GM21619 (cell line): ENCODE results near the gene GNAI1.

ENCODE experiments used
- ATAC-seq: cut with Tn5 transposase; IDR thresholded peaks from one replicate; pipeline ENCODE4 v1.9.1; 2021; ENCODE audit not compliant: unreplicated experiment

The GNAI1 gene

DNA sequence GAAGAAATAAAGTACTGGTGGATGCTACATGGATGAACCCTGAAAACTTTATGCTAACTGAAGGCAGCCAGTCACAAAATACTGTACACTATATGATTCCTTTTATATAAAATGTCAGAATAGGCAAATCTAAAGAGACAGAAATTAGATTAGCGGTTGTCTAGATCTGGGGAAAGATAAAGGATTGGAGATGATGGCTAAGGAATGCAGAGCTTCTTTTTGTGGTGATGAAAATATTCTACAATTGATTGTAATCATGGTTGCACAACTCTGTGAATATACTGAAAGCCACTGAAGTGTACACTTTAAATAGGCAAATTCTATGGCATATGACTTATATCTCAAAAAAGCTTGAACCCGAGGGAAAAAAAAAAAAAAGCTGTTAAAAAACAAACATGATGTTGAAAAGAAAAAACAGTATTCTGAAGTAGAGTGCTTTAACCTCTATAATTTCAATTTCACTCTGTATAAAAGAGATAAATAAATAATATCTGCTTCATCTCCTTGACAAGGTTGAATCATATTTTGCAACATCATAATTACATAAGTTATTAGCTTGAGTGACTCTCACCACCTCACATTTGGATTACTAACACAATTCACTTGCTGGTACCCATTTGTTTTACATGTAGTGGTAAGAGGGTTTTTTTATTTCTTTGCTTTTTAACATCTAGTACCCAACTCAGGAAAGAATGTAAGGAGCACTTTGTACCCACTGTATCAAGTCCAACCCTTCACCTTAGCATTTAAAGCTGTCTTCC, 2.8 kb upstream of the GNAI1 start:
- ATAC-seq: no peak

DNA sequence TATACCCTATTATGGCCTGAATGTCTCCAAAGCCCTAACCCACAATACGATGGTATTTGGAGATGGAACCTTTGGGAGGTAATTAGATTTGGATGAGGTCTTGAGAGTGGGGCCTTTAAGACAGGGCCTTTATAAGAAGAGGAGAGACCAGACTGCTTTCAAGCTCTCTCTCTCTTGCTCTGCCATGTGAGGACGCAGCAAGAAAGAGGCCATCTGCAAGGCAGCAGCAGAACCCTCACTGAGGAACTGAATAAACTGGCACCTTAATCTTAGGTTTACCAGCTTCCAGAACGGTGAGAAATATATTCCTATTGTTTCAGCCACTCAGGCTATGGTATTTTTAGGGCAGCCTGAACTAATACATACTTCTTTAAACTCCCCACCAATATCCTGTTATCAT, 2.0 kb upstream of the GNAI1 start:
- no peak for ATAC-seq

DNA sequence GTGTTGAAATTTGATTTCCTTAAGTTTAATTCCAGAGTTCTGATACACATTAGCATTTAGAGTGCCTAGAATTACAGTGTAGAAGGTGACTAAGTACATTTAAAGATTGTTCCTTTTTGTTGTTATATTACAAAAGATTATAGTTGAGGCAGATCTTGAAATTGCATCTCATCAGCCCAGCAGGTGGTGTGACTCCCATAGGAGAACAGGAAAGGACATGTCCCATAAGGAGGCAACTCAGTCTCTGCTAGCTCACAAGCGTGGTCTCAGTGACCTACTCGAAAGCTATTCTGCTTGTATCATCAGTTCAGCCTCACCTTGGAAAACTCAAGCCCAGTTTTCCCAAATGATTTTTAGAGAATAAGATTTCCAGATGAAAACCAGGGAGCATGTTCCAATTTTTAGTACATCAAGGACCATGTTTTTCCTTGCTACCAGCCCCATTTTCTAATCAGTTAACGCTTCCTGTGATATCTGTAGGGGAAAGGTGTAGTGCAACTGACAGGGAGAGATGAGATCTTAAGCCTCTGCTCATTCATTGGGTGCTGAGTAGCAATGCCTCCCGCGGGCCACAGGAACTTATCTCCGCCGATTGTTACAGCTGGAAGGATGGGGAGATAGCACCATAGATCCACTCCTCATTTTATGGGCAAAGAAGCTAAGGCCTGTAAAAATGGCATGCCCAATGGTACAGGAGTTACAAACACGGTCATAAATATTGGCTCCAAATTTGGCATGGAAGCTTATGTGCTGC, 1.1 kb upstream of the GNAI1 start:
- no peak for ATAC-seq

DNA sequence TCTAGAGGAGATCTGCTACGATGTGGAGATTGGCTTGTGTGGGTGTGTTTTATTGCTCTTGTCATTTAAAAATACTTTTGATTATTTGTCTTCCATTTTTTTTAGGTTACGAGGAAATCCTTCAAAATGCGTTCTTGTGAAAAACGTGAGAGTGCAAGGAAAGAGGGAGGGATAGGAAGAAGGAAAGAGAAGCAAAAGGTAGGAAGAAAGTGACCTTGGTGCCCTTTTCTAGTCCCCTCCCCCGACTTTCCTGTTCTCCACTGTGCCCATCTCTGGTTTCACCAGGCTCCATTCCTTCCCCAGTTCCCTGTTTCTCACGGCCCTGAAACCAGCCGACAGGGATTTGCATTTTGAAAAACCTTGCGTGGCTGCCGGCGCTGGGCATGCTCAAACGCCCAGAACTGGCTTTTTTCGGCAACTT, 506 bp upstream of the GNAI1 start:
- no peak for ATAC-seq

DNA sequence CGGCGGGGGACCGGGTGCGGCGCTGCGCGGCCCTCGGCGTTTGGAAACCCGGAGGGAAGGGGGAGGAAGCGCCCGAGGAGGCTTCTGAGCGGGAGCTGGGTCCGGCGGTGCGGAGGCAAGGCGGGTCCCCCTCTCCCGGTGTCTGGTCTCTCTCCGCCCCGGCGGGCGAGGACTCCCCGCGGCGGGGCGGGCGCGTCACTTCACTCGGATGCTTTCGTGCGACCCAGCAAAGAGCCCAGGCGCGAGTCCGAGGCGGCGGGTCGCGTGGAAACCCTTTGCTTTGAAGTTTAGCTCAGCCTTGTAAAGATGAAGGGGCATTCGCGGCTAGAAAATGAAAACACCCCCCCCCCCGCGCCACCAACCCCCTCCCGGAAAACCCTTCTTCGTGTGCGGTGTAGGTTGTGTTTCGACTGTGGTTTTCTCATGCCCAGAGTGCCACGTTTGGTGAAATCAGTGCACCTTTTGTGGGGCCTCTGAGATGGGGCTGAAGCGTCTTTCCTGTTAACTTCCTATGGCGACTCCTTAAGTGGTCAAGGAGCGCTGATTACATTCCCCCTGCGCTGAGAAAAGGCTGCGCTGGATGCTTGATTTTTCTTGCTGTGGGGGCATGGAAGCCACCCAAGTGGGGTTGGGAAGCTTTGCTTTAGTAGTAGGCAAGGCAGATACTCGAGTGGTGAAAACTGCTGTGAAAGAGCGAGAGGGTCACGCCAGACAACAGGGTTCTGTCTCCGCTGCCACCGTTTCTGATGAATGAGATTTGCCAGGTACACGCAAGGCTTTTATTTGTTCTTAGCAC, 876 bp downstream of the GNAI1 start:
- ATAC-seq: no peak

DNA sequence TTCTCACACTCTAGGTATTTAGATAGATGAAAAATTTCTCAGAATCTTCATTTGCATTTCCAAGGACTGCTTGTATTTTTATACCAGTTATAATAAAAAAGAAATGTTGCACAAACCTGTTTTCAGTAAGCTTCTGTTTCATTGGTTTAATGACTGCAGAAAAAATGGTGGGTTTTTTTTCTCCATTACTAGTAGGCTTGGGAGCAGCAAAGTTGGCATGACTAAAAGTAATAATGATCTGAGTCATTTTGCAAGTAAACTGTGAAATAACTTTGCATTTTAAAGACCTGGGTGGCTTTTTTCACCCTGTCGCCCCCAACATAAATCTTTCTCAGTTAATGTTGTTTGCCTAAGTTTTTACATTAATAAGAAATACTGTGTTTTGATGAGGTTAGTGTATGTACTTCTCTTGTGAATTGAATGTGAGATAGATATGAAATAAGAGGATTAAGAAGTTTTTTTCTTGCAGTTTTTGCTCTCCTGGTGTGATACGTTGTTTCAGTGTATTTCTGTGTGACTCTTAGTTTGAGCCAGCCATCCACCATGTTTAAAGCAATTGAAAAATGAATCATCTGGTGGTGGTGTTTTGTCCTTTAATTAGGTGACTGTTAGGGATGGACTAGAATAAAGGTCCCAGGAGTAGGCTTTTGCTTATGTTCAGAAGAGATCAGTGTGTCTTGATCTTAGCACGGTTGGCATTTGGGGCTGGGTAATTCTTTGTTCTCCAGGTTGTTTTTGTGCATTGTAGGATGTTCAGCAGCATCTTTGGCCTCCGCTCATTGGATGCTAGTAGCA, 1.8 kb downstream of the GNAI1 start:
- ATAC-seq: peak; percentile 56

DNA sequence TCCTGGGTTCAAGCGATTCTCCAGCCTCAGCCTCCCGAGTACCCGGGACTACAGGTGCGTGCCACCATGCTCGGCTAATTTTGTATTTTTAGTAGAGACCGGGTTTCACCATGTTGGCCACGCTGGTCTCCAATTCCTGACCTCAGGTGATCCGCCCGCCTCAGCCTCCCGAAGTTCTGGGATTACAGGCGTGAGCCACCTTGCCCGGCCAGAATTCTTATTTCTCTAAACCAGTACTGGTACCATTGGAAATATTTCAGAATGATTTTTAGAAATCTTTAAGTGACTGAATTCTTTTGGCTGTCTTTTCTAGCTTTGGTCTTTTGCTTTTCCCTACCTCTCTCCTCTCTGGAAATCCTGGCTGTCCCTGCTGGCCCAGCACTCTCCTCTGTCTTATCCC, 2.8 kb downstream of the GNAI1 start:
- no peak for ATAC-seq

DNA sequence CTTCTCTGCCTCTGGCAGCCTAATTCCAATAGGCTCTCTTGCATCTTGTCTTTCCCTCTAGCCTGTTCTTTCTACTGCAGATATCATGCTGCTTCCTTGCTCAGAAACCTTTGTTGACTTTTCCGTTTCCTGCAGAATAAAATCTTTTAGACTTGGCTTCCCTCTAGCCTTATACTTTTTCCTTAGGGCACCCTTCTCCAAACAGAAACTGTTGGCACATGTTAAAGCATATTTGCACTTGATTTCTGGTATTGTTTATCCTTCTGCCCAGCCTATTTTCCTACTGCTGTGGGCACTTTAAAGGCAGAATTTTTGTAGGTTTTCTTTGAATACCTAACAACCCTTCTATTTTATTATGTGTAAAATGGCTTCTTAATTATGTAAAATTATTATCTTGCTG, 4.6 kb downstream of the GNAI1 start:
- no peak for ATAC-seq

DNA sequence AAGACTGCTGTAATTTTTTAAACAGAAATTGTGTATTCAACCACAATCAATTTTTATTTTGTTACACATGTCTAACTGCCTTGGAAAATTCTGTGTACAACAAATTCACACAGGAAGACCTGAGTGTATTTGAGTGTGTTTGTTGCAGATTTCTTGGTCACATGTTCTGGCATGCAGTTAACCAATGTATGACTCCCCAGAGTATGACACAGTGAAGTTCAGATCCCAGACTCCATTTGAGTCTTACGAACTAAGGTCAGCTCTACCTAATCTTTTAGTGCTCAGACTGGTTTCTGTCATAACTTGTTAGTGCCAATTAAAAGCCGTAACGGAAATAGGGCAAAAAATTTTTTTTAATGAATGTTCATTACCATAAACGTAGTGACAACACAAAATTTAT, 5.8 kb downstream of the GNAI1 start:
- no peak for ATAC-seq

DNA sequence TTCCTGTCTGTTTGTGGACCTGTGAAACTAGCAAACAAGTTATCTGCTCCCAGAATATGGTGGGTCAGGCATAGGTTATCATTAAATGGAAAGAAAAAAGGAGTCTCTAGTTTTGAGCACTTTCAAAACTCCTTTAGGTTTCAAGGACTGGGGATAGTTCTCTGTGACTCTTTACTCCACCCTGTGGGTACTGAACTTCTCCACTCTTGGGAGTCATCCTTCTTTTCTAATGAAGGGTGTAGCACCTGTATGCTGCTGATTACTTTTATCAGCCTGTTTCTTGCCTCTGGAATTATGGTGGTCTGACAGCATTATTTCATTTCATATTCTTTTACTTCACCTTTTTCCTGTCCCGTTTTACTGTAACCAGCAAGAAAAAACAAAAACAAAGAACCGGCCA, 6.7 kb downstream of the GNAI1 start:
- ATAC-seq: no peak

DNA sequence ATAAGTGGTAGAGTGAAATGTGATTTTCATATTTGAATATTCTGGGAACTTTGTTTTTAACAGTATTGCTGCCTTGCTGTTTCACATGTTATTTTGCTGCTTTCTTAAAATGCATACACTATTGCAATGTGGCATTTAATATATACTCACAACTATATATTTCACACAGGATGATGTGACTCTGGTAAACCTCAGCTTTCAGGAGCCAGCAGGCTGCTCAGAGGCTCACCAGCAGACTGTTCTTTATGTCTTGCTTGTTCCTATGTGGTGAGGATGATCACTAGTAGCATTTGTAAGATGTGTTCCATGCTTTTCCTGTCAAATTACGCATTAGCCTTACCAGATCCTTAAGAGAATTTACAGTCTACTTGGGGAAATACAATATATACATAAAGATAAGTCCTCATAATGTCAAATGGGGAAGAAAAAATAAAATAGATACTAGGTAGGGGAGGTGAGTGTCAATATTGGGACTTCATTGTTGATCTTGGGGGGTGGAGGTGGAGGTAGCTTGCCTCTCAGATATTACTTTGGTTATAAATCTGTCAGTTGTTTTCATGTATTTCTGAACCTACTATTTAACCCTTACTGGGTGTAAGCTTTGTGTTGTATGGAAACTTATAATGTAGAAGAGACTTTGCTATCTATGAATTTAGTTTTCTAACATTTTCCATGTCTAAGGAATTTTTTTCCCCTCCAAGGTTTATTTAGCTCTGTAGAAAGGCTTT, 8.4 kb downstream of the GNAI1 start:
- no peak for ATAC-seq

DNA sequence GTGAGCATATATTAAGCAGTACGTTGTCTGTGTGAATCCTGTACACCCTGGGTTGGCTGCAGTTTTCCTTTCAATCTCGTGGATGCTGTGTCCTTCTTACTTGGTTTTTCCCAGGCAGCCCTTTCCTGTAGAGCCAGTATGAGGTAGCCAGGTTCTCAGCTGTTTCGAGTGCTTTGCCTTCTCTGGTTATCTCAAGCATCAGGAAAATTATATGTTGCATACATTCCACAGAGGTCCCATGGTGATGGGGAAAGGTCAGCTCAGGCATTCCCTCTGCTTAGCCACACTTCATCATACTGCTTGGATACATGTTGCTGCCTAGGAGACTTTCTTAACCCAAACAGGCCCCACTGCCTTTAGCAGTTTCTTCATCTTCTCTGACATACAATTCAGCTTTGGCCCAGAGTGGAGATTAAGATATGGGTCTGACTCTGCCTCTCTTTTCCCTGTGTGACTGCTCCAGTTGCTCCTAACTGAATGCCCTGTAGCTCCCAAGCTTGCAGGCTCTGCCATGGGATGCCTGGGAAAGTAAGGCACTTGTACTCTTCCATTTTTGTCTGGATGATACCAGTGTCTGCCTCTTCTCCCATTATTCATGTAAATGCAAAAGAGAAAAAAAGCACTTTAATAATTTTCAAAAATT, 11.3 kb downstream of the GNAI1 start:
- ATAC-seq: no peak

DNA sequence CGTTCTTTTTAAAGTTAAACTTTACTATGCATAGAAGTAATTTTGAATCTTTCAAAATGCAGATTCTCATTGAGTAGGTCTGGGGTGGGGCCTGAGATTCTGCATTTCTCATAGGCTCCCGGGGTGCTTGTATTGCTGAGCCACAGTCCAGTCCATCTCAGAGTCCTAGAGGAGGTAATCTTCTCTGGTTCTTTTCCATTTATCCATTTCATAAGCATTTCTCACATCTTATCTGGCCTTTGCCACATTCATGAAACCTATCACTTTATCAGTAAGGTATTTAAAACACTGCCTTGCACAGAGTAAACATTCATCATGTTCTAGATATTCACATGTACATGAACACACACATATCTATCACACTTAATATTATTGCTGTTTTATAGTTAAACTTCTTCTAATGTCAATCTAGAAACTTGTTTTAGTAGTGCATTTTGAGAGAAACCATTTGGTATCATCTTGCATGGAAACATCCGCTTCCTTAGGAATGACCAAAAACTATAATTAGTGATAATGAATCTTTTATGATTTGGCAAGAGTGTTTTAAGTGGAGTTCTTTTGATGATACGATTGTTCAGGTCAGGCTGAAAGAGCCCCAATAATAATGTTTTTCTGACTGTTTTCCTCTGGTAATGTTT, 12.0 kb downstream of the GNAI1 start:
- no peak for ATAC-seq

DNA sequence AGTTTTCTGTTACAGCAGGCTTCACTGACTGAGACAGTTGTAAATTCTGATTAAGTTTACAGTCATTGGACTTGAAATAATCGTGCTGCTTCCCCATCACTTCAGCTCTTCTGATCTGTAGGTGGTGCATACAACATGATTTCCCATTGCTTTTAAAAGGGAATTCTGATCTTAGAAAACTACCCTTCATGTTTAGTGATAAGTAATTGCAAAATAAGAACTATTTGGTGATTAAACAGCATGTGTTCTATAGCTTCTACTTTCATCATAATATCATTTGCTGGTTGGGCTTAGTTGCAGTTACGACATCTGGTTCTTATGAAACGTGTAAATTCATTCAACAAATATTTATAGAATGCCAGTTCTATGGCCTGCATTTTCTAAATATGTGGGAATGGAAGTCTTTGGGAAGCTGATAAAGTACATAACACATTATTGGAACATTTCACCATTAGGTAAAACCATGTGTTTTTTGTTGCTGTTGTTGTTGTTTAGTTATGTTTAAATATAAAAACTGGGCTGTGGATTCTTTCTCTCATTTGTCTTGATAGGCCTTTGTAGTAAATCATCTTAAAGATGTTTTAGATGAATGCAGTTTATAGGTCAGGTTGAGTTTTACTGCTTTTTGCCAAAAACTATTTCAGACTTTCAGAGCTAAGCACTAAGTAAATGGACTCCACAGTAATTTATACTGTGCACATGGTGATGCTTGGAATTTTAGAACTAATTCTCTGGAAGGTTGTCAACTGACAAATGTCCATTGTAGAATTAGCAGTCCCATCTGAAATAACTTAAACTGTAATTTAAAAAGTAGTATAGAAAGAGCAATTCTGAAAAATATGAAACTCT, 13.1 kb downstream of the GNAI1 start:
- no peak for ATAC-seq

DNA sequence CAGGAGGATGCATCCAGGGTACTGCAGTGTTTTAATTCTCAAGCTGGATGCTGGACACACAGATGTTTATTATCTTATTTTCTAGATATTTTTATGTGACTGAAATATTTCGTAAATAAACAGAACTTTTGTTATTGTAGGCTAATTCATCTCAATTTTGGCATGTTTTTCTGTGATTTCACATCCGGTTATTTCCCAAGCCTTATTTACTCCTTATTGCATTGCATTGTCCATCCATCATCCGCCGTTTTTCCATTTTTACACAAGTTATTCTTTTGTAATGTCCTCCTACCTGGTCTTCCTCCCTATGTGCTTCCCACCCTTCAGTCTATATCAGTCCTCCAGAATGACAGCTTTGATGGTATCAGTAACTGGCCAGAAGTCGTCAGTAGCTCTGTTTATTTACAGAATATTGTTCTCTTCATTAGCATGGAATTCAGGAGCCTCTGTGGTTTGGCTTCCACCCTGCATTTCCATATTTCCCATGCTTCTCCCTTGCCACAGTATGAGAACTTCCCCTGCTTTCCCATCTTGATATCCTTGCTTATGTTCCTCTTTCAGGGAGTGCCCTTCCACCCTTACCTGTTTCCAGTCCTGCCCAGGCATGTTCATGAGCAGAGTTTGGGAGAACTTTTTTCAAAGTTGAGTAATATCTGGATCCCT, 16.1 kb downstream of the GNAI1 start:
- no peak for ATAC-seq

DNA sequence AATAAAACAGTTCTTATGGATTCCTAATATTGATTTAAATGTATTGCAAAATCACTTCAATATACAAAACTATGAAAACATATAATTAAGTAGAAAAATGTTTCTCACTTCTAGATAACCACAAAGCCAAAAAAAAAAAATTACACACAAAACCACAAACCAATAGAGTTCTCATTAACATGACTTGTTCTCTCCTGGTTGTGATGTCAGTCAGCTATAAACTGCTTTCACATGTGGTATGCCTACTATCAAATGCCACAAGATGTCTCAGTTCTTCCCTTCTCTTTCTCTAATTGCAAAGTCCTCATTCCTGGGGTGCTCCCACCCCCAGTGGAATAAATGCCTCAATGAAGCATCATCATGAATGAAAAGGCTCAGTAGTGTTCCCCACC, 16.6 kb downstream of the GNAI1 start:
- no peak for ATAC-seq

DNA sequence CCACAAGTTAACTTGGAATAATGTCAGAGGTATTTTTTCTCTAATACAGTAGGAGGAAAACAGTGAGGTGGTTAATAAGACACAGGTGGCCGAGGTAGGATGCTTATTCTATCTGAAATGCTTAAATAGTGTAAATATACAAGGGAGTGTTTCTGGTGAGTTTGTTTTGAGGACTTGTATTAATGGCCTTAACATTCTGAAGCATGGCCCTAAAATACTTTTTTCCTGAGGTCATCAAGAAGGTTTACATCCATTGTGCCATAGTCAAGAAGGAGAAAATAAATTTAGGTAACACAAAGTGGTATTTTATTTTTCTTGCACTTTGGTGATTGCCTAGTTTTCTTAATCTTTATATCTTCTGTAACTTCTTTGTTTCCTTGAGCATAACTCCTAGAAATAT, 18.8 kb downstream of the GNAI1 start:
- ATAC-seq: no peak
